Stimulated activated CD4-positive, alpha-beta T cell treated with anti-CD3 and anti-CD28 coated beads, TNF-alpha, amount 100 ng/mL, for 4 hours (primary cell): ENCODE results near the gene AXIN1.
A peak's percentile ranks its signal among the peaks of the same experiment; 100 is the strongest.
"Not testable (repeated sequence)": the region's sequence is repeated elsewhere in the genome, so short reads cannot be mapped to it uniquely, and the experiment has no call there.

Experiments used
- DNase-seq, 3 experiments: peaks; one replicate each; pipeline ENCODE4 v3.0.0-alpha.2; 2020; ENCODE audit warnings: low read depth in 3 of 3

AXIN1 gene

DNA sequence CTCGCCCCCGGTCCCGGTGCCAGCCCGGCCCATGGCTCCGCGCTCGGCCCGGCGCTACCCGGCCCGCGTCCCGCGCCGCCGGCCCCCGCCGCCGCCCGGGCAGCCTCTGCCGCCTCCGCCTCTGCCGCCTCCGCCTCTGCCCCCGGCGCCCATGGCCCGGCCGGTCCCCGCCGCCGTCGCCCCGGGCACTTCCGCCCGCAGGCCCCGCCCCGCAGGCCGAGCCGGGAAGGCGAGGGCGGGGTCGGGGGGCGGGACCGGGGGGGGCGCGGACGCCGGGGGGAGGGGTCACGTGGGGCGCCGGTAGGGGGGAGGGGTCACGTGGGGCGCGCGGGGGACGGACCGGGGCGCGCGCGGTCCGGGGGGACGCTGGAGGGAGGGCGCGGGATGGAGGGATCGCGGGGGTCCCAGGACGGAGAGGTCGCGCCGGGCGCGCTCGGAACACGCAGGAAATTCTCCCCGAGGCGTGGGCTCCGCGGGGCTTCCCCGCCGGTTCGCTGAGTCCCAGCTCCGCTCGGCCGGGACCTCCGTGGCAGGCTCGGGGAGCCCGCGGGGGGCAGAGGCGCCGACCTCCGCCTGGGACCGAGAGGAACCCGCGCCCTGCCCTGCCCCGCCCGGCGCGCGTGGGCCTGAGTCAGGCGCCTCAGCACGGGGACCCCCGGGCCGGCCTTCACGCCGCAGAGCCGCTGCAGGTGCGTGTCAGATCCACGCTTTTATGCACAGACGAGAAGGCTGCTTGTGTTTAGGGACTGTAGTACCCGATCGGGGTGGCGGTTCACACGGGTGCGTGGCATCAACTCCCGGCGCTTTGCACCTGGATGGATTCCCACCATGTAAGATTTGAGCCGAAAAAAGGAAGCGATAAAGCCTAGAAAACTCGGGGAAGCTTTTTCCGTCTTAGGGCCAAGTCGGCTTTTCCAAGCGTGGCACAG is 29.5 kb upstream of the AXIN1 start, which contains the start of gene PGAP6:
PGAP6 (minus strand) TSS at position 190 of the 929 bp plus-strand sequence; CDS start at position 33, 157 bp downstream.
- peak; percentile 38 to 63 (median 60) for DNase-seq

- DNase-seq: no peak
These were observed 28.7 kb upstream of the AXIN1 start for GRCh38 chr16:381012-381788.

DNA sequence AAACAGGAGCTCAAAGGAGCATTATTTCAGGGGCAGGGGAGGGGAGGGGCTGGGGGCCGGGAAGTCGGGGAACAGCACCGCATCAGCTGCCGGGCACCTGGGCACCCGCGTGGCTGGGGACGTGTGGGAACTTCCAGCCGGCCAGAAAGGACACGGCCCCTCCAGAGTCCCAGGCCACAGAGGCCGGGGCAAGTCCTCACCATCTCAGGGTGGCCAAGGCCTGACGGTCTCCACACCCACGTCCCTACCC is 28.2 kb upstream of the AXIN1 start:
- DNase-seq: no peak

DNA sequence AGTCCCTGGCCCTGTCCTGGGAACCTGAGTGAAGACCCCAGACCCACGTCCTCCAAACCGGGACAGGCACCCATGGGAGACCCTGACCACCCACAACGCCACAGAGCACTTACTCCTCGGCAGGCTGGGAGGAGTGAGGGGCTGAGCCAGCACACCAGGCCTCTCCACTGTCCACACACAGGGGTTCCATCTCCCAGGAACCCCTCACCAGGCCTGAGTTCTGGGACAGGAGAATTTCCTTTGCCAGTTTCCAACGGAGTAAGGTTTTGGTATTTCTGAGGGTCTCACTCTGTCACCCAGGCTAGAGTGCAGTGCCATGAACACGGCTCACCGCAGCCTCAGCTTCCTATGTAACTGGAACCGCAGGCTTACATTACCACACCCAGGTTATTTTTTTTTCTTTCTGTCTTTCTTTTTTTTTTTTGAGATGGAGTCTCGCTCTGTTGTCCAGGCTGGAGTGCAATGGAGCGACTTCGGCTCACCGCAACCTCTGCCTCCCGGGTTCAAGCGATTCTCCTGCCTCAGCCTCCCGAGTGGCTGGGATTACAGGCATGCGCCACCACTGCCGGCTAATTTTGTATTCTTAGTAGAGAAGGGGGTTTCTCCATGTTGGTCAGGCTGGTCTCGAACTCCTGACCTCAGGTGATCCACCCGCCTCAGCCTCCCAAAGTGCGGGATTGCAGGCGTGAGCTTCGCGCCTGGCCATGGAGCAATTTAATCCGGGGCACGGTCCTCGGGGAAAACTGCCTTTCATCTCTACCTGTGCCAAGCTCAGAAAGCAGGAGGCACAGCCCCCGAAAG is 27.6 kb upstream of the AXIN1 start:
- DNase-seq: no peak

GRCh38 chr16:379183-379960 is 26.8 kb upstream of the AXIN1 start:
- DNase-seq: no peak

DNA sequence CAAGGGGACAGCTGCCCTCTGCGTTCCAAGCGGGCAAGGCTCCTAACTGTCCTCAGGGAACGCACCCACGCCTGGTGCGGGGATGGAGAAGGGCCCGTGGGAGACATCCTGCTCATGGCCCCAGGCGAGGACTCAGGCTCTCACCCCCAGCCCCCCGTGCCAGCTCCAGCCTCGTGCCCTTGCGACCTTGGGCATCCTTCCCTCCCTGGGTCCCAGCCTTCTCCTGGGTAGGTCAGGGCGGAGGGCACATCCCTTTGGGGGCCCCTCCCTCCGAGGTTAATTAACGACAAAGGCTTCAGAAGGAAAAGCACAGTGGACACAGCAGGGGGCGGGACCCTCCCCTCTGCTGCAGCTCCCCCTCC is 26.3 kb upstream of the AXIN1 start:
- DNase-seq: no peak

DNA sequence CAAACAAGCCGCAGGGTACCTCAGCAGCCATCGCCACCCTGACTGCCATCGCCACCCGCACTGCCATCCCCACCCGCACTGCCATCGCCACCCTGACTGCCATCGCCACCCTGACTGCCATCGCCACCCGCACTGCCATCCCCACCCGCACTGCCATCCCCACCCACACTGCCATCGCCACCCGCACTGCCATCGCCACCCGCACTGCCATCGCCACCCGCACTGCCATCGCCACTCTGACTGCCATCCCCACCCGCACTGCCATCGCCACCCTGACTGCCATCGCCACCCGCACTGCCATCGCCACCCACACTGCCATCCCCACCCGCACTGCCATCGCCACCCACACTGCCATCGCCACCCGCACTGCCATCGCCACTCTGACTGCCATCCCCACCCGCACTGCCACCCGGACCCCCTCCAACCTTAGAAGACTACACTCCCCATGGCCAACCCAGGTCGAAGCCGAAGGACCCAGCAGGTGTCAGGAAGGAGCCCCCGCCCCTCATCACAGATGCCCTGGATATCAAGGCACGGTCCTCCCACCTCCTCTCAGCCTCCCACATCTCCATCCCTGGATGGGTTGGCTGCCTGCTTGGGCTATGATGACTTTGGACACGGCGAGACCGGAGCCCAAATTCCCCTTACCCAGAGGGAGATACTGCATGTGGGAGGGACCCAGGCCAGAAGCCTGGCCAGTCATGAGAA is 25.7 kb upstream of the AXIN1 start:
- DNase-seq: not testable (repeated sequence)

- DNase-seq: no peak
These were observed 25.0 kb upstream of the AXIN1 start for GRCh38 chr16:377419-377951.

- DNase-seq: no peak
These were observed 24.4 kb upstream of the AXIN1 start for GRCh38 chr16:376817-377418.

DNA sequence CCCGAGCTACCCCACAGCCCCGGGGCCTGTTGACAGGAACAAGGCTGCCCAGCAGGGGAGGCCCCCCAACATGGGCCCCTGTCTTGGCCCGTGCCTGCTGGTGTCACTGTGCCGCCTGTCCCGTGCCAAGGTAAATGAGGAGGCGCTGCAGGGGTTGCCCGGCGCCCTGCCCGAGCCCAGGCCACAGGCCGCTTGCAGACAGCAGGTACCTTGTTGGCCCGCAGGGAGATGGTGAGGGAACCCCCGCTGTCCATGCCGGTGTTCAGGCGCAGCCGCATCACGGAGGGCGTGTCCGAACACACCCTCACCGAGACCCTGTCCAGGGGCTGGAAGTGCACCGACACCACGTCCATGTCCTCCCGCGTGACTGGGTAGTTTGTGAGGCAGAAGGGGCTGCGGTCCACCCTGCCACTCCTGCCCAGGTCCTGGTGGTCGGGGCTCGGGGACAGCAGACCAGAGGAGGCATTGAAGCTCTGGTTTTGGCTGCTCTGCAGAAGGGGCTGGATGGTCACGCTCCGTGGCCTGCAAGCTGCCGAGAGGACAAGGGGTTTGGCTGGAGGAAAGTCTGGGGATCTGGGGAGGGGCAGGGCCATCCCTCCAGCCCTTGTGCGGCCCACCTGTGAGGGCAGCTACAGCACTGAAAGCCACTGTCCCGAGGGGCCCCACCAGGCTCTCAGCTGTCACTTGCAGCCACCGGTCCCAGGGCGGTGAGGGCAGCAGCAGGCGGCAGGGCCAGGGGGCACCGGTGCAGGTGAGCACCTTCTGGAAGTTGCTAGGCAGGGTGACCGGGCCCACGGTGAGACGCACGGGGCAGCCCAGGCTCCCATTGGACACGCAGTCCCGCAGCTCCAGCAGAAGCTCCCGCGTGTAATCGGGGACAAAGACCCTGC is 23.6 kb upstream of the AXIN1 start:
- no peak for DNase-seq

DNA sequence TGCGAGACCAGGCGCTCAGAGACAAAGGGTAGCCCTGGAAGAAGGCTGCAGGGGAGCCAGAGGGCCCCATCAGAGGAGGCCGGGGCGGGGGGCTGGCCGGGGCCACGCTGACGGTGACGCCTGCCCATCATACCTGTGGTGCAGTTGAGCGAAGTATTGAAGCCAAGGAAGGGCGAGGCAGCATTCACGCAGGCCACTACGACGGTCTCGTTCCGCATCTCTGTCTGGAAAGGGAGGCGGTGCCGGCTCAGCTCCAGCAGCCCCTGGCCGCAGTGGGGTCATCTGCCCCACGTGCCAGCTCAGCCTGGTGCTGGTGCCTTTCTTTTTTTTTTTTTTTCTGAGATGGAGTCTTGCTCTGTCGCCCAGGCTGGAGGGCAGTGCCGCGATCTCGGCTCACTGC is 22.7 kb upstream of the AXIN1 start:
- no peak for DNase-seq

- DNase-seq: no peak
These were observed 22.0 kb upstream of the AXIN1 start for GRCh38 chr16:374616-374926.

GRCh38 chr16:373848-374615 is 21.5 kb upstream of the AXIN1 start:
- no peak for DNase-seq

DNA sequence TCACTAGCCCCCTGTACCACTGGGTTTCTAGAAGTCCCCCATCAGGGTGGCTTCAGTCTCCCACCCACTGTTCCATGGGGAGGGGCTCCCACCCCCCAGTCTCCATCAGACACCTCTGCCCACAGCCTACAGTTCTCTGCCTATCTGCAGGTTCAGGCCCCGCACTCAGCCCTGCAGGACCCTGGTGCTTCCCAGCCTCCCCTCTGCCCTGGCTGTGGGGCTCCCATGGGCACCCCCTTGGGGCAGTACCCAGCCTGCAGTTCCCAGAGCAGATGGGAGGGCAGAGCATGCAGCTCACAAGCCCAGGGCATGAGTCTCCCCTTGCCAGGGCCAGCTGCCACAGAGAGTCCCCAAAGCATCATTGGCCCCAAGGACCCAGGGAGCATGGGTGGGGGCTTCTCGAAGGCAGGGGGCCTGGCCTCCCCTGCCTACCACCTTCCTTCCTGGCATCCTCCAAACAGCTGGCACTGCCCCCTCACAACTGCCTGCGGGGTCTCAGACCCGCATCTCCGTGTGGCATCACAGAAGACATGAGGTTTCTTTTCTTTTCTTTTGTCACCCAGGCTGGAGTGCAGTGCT is 20.6 kb upstream of the AXIN1 start:
- DNase-seq: no peak

GRCh38 chr16:372302-372983 is 19.9 kb upstream of the AXIN1 start:
- no peak for DNase-seq

DNA sequence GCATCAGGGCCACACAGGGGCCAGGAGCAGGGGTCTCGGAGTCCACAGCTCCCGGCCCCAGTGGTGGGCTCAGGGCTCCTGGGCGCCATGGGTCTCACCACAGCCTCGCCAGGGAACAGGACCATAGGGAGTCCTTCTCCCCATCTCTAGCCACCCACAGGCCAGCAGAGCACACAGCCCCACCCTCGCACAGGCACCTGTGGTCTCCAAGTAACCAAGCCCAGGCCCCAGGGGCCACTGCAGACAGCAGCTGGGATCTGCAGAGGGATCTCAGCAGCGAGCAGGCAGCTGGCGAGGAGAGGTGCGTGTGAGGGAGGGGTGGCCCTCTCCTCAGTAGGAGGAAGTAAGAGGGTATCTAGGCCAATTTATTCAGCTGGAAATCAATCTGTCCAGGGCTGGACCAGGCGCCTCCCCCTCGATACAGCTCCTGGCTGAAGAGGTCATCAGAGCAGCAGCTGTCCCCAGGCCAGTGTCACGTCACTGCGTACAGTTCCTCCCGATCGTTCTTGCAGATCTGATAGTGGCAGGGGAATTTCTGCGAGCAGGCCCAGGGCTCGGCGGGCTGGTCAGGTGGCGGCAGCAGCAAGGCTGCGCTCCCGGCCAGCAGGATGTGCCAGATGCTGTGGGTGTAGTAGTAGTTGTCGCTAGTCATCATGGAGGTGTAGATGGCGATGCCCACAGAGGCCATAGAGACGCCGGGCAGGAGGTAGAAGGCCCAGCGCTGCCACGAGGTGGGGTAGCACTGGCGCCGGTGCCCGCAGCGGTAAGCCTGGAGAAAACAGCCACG is 19.2 kb upstream of the AXIN1 start:
- no peak for DNase-seq

DNA sequence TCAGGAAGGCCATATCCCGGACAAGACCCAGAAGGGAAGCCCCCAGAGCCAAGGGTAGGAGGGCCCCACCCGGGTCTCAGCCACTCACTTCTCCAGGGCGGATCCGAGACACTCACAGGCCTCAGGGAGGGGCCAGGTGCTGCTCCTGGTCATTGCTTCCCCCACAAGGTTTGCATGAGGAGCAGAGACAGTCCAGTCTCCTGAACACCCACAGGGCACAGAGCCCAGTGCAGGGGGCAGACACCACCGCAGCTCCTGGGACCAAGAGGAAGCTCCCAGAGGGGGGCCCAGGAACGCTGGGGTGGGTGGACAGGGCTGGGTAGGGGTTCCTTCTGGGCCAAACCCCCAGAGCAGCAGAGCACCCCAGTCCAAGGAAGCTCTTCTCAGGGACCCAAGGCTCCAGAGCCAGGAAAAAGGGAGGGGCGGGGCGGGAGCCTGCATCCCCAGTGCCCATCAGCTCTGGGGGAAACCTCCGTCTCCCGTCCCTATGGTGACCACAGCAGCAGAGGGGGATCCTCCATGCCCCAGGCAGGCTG is 18.5 kb upstream of the AXIN1 start:
- no peak for DNase-seq
